HL-60 (cell line): ENCODE measurements around the gene CYSRT1.
A peak's percentile ranks its signal among the peaks of the same experiment; 100 is the strongest.

ENCODE experiments used
- DNase-seq, 2 experiments: peaks; one replicate each; pipeline ENCODE4 v3.0.0-alpha.2; 2010 to 2020; ENCODE audit warnings: low read depth in 1 of 2, low spot score in 1 of 2
- H3K27ac ChIP-seq: fragments of 250-450 bp; sonication (Bioruptor Pico); replicated peaks from 2 replicates; pipeline ENCODE4 v1.5.1; 2020; ENCODE audit warnings: mild to moderate bottlenecking, moderate library complexity
- H3K27me3 ChIP-seq: fragments of 250-450 bp; sonication (Bioruptor Pico); 2 replicates; pipeline ENCODE4 v1.5.1; 2021; ENCODE audit warnings: mild to moderate bottlenecking, moderate library complexity; ENCODE audit not compliant: insufficient read depth, poor library complexity, severe bottlenecking
- H3K4me3 ChIP-seq: replicated peaks from 2 replicates; pipeline ENCODE4 v1.5.1; 2011; ENCODE audit warnings: mild to moderate bottlenecking, control low read depth, low read length; ENCODE audit not compliant: insufficient read depth
- GABPA ChIP-seq: IDR thresholded peaks from 2 replicates; pipeline ENCODE4 v1.6.1; 2012; ENCODE audit warnings: low read depth
- POLR2AphosphoS5 ChIP-seq: IDR thresholded peaks from 2 replicates; pipeline ENCODE4 v1.6.1; 2012; ENCODE audit warnings: low read depth
- SPI1 ChIP-seq: IDR thresholded peaks from 2 replicates; pipeline ENCODE4 v1.6.1; 2012; ENCODE audit warnings: low read depth, mild to moderate bottlenecking, borderline replicate concordance
- TF ChIP-seq, protein P1 (sequence below): IDR thresholded peaks from 2 replicates; pipeline ENCODE4 v1.6.1; 2012; ENCODE audit warnings: low read depth; ENCODE audit not compliant: insufficient replicate concordance
- TF ChIP-seq, protein P2 (sequence below): IDR thresholded peaks from one replicate; pipeline ENCODE4 v1.5.1; 2011; ENCODE audit warnings: low read length, control low read depth, inconsistent platforms; ENCODE audit not compliant: insufficient read depth

The CYSRT1 gene

DNA sequence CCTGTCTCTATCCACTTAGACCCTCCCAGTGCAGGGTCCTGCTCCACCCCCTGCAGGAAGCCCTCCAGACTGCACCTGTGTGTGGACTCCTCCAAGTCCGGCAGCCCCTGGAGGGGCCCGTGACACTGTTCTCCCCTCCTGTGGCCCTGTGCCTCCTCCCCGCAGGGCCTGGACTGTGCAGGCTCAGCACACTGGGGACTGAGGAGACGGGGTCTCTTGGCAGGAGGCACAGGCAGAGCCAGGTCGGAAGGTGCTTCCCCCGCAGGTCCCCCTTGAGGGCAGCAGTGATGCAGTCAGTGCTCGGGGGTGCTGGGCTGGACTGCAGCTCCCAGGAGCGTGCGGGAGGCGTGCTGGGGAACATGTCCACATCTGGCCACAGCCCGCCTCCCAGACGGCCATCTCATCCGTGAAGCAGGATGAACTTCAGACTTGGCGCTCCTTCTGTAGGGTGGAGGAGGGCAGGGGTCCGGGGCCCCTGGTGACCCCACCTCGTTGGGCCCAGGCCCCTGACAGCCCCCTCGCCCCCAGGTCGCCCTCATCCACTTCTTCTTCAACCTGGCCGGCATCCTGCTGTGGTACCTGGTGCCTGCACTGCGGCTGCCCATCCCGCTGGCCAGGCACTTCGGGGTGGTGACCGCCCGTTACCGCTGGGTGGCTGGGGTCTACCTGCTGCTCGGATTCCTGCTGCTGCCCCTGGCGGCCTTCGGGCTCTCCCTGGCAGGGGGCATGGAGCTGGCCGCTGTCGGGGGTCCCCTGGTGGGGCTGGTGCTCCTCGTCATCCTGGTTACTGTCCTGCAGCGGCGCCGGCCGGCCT is 10.7 kb downstream of the CYSRT1 start:
- no peak for DNase-seq
- Histone ChIP-seq H3K27me3 (peaks cover 14% of the 10 kb centered on the region), H3K27ac (no peak overlapping the region), H3K4me3 (no peak overlapping the region)
- TF ChIP-seq, protein P1, sequence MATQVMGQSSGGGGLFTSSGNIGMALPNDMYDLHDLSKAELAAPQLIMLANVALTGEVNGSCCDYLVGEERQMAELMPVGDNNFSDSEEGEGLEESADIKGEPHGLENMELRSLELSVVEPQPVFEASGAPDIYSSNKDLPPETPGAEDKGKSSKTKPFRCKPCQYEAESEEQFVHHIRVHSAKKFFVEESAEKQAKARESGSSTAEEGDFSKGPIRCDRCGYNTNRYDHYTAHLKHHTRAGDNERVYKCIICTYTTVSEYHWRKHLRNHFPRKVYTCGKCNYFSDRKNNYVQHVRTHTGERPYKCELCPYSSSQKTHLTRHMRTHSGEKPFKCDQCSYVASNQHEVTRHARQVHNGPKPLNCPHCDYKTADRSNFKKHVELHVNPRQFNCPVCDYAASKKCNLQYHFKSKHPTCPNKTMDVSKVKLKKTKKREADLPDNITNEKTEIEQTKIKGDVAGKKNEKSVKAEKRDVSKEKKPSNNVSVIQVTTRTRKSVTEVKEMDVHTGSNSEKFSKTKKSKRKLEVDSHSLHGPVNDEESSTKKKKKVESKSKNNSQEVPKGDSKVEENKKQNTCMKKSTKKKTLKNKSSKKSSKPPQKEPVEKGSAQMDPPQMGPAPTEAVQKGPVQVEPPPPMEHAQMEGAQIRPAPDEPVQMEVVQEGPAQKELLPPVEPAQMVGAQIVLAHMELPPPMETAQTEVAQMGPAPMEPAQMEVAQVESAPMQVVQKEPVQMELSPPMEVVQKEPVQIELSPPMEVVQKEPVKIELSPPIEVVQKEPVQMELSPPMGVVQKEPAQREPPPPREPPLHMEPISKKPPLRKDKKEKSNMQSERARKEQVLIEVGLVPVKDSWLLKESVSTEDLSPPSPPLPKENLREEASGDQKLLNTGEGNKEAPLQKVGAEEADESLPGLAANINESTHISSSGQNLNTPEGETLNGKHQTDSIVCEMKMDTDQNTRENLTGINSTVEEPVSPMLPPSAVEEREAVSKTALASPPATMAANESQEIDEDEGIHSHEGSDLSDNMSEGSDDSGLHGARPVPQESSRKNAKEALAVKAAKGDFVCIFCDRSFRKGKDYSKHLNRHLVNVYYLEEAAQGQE, result no peak
- no peak for TF ChIP-seq SPI1
- TF ChIP-seq GABPA, result no peak
- TF ChIP-seq, protein P2, sequence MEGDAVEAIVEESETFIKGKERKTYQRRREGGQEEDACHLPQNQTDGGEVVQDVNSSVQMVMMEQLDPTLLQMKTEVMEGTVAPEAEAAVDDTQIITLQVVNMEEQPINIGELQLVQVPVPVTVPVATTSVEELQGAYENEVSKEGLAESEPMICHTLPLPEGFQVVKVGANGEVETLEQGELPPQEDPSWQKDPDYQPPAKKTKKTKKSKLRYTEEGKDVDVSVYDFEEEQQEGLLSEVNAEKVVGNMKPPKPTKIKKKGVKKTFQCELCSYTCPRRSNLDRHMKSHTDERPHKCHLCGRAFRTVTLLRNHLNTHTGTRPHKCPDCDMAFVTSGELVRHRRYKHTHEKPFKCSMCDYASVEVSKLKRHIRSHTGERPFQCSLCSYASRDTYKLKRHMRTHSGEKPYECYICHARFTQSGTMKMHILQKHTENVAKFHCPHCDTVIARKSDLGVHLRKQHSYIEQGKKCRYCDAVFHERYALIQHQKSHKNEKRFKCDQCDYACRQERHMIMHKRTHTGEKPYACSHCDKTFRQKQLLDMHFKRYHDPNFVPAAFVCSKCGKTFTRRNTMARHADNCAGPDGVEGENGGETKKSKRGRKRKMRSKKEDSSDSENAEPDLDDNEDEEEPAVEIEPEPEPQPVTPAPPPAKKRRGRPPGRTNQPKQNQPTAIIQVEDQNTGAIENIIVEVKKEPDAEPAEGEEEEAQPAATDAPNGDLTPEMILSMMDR, result no peak
- TF ChIP-seq POLR2AphosphoS5, result no peak

DNA sequence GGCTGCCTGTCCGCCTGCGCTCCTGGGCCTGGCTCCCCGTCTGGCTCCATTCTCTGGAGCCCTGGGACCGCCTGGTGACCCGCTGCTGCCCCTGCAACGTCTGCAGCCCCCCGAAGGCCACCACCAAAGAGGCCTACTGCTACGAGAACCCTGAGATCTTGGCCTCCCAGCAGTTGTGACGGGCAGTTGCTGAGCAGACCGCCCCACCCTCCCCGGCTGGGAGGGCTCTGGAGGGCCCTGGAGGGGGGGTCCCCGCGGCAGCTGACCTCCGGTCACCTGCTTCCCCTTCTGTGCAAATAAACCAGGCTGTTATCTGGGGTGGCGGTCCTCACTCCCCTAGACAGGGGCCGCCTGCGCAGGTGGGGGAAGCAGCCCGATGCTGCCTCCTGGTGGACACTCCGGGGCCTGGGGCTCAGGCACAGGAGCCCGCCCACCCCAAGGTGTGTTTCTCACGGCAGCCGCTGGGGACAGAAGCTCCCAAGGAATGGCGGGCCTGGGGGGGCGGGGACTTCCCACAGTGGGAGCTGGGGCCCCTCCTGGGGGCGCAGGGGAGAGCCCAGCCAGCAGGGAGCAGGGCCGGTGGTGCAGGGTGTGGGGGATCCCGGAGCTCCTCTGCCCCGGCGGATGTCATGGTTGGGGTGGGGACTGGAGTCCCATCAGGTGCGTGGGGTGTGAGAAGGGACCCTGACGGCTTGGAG is 11.4 kb downstream of the CYSRT1 start:
- DNase-seq, result peak; percentile 88 to 90
- Histone ChIP-seq H3K27ac (peak overlapping the region; percentile 71), H3K4me3 (peak overlapping the region; percentile 12), H3K27me3 (peaks cover 14% of the 10 kb centered on the region)
- TF ChIP-seq, protein P1, result no peak
- TF ChIP-seq, protein P2, result peak; percentile 89
- TF ChIP-seq GABPA, result no peak

DNA sequence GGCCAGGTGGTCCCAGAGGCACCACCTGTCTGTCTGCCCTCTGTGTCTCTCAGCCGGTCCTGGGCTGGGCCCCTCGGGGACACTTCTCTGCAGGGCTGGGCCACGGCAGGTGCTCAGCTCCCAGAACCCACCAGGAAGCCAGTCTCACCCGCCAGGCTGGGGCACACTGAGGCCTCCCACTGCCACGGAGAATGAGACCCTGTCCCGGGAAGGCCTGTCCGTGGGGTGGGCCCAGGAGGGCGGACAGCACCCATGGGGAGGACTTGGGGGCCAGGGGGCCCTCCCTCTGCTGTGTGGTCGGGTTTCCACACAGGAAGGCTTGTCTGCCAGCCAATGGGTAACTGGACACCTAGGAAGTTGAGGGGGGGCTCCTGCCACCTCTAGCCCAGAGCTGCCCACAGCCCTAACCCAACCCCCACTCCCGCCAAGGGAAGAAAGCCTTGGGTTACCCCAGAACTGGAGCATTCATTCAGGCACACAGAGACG is 12.0 kb downstream of the CYSRT1 start:
- Histone ChIP-seq H3K27ac (peak overlapping the region; percentile 71), H3K27me3 (peaks cover 14% of the 10 kb centered on the region), H3K4me3 (peak overlapping the region; percentile 12)
- TF ChIP-seq, protein P1, result no peak
- TF ChIP-seq POLR2AphosphoS5, result no peak
- no peak for TF ChIP-seq SPI1
- TF ChIP-seq, protein P2, result no peak
- TF ChIP-seq GABPA, result no peak
- peak in 1 of 2 experiments; percentile 73 for DNase-seq
